HepG2 (cell line): ENCODE data around the gene PRXL2B. TPM values are rescaled to one million over a fixed set of nuclear protein-coding genes. Genes with fewer than 3 reads are reported as not detected.
A peak's percentile ranks its signal among the peaks of the same experiment; 100 is the strongest.

ENCODE experiments used
- ELF1 ChIP-seq: sonication (generic); formaldehyde crosslinking; IDR thresholded peaks from 2 replicates; pipeline ENCODE4 v1.4.0; 2020; ENCODE audit warnings: missing genetic modification reagents
- HMG20B ChIP-seq: conservative IDR thresholded peaks from 2 replicates; pipeline ENCODE4 v1.6.1; 2016; ENCODE audit warnings: missing genetic modification reagents, missing compliant biosample characterization
- HOXA5 ChIP-seq: sonication (generic); formaldehyde crosslinking; IDR thresholded peaks from 2 replicates; pipeline ENCODE4 v1.4.0; 2020; ENCODE audit warnings: missing genetic modification reagents
- IRF1 ChIP-seq: sonication (generic); formaldehyde crosslinking; IDR thresholded peaks from 2 replicates; pipeline ENCODE4 v1.4.0; 2020; ENCODE audit warnings: low read depth, mild to moderate bottlenecking, missing genetic modification reagents
- KDM2A ChIP-seq: sonication (generic); formaldehyde crosslinking; IDR thresholded peaks from 2 replicates; pipeline ENCODE4 v1.4.0; 2020; ENCODE audit warnings: low read depth, missing genetic modification reagents, borderline replicate concordance
- KLF6 ChIP-seq: IDR thresholded peaks from 2 replicates; pipeline ENCODE4 v1.8.0; 2016; ENCODE audit warnings: missing biosample characterization, missing genetic modification reagents
- LBX2 ChIP-seq: sonication (generic); formaldehyde crosslinking; IDR thresholded peaks from 2 replicates; pipeline ENCODE4 v1.5.0; 2020; ENCODE audit warnings: missing genetic modification reagents, mild to moderate bottlenecking, borderline replicate concordance
- MED13 ChIP-seq: sonication (generic); formaldehyde crosslinking; IDR thresholded peaks from 2 replicates; pipeline ENCODE4 v1.5.0; 2020; ENCODE audit warnings: missing genetic modification reagents
- MEIS2 ChIP-seq: sonication (generic); formaldehyde crosslinking; IDR thresholded peaks from 2 replicates; pipeline ENCODE4 v1.9.0; 2021; ENCODE audit warnings: mild to moderate bottlenecking, missing genetic modification reagents
- NR2F1 ChIP-seq, 2 experiments: fragments of 450-650 bp in 1 of 2; formaldehyde crosslinking in 1 of 2; IDR thresholded peaks; 2 replicates each; pipeline versions ENCODE4 v1.5.0 to v1.6.1; 2016 to 2020; ENCODE audit warnings: mild to moderate bottlenecking in 1 of 2, missing compliant biosample characterization in 1 of 2, missing genetic modification reagents in 1 of 2, moderate library complexity in 1 of 2
- PLRG1 ChIP-seq: fragments of 450-650 bp; conservative IDR thresholded peaks from 2 replicates; pipeline ENCODE4 v1.6.1; 2016
- POLR2A ChIP-seq, 2 experiments: IDR thresholded peaks; 2 replicates each; pipeline ENCODE4 v1.6.1; 2011; ENCODE audit warnings: low read depth in 2 of 2, low read length in 2 of 2, mild to moderate bottlenecking in 1 of 2, moderate library complexity in 1 of 2; ENCODE audit not compliant: insufficient read depth in 1 of 2
- RAD21 ChIP-seq: fragments of 450-650 bp; formaldehyde crosslinking; IDR thresholded peaks from 2 replicates; pipeline ENCODE4 v1.5.0; 2020; ENCODE audit warnings: mild to moderate bottlenecking
- SP4 ChIP-seq: sonication (generic); formaldehyde crosslinking; IDR thresholded peaks from 2 replicates; pipeline ENCODE4 v1.8.1; 2023; ENCODE audit warnings: mild to moderate bottlenecking, missing genetic modification reagents
- SRF ChIP-seq: IDR thresholded peaks from 2 replicates; pipeline ENCODE4 v1.6.1; 2011; ENCODE audit warnings: mild to moderate bottlenecking, low read depth, low read length, moderate library complexity
- THAP11 ChIP-seq: IDR thresholded peaks from 2 replicates; pipeline ENCODE4 v1.6.1; 2016; ENCODE audit warnings: missing biosample characterization, missing genetic modification reagents
- ZC3H4 ChIP-seq: sonication (generic); formaldehyde crosslinking; IDR thresholded peaks from 2 replicates; pipeline ENCODE4 v1.4.0; 2020; ENCODE audit warnings: missing genetic modification reagents, borderline replicate concordance
- ZNF136 ChIP-seq: sonication (generic); formaldehyde crosslinking; IDR thresholded peaks from 2 replicates; pipeline ENCODE4 v1.8.1; 2022; ENCODE audit warnings: low read depth, mild to moderate bottlenecking, moderate library complexity, missing genetic modification reagents
- ZNF691 ChIP-seq: sonication (generic); formaldehyde crosslinking; IDR thresholded peaks from 2 replicates; pipeline ENCODE4 v1.4.0; 2020; ENCODE audit warnings: missing genetic modification reagents, low read depth, mild to moderate bottlenecking, borderline replicate concordance
- ZNF839 ChIP-seq: sonication (generic); formaldehyde crosslinking; IDR thresholded peaks from 2 replicates; pipeline ENCODE4 v1.4.0; 2020; ENCODE audit warnings: missing genetic modification reagents, mild to moderate bottlenecking, borderline replicate concordance
- polyA plus RNA-seq, 8 experiments: library from polyadenylated mRNA; depleted of rRNA in 3 of 8; stranded (reverse) in 7 of 8; unstranded in 1 of 8; fragments of >200 nt; fragmentation: Illumina TruSeq in 4 of 8; extraction: Trizol in 4 of 8; gene quantifications; 2 replicates each; pipeline versions ENCODE4 v1.2.1 to v1.2.3, GENCODE V29; 2011 to 2016; ENCODE audit warnings: low read depth in 4 of 8, missing spikeins in 1 of 8, mixed read lengths in 1 of 8; ENCODE audit not compliant: insufficient read depth in 1 of 8
- total RNA-seq, 5 experiments: library from RNA; depleted of rRNA; stranded (reverse); fragments of >200 nt; fragmentation: Illumina TruSeq; extraction: Trizol; gene quantifications; 2 replicates each; pipeline ENCODE4 v1.2.3, GENCODE V29; 2016; ENCODE audit warnings: low read depth in 1 of 5
- TF ChIP-seq, protein P1 (sequence below): sonication (generic); formaldehyde crosslinking; IDR thresholded peaks from 2 replicates; pipeline ENCODE4 v1.4.0; 2020; ENCODE audit warnings: missing genetic modification reagents, borderline replicate concordance
- TF ChIP-seq, protein P2 (sequence below): sonication (generic); formaldehyde crosslinking; IDR thresholded peaks from 2 replicates; pipeline ENCODE4 v1.8.0; 2022; ENCODE audit warnings: missing genetic modification reagents, mild to moderate bottlenecking, moderate library complexity, borderline replicate concordance

Gene PRXL2B
- total and polyA plus RNA-seq, 2 of the 13 experiments (the other 11 are each of a cell fraction or from before 2014, with no cell fraction given): 16.8 to 22.1 TPM

GRCh38 chr1:2545754-2546514 lies 40.6 kb upstream of the PRXL2B start (continued):
- peak in 1 of 2 experiments; percentile 54; a peak in 2 of 4 replicates for TF ChIP-seq POLR2A (IDR thresholded peaks at IDR 0.05; ENCODE audit: insufficient read depth in 1 of 2, low read depth in 2 of 2, low read length in 2 of 2)
- no peak for TF ChIP-seq ZC3H4 (CRISPR knock-in tag)
- TF ChIP-seq LBX2 (CRISPR knock-in tag): no peak
- TF ChIP-seq, protein P1, sequence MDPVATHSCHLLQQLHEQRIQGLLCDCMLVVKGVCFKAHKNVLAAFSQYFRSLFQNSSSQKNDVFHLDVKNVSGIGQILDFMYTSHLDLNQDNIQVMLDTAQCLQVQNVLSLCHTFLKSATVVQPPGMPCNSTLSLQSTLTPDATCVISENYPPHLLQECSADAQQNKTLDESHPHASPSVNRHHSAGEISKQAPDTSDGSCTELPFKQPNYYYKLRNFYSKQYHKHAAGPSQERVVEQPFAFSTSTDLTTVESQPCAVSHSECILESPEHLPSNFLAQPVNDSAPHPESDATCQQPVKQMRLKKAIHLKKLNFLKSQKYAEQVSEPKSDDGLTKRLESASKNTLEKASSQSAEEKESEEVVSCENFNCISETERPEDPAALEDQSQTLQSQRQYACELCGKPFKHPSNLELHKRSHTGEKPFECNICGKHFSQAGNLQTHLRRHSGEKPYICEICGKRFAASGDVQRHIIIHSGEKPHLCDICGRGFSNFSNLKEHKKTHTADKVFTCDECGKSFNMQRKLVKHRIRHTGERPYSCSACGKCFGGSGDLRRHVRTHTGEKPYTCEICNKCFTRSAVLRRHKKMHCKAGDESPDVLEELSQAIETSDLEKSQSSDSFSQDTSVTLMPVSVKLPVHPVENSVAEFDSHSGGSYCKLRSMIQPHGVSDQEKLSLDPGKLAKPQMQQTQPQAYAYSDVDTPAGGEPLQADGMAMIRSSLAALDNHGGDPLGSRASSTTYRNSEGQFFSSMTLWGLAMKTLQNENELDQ (CRISPR knock-in tag): no peak
- TF ChIP-seq PLRG1: no peak
- TF ChIP-seq IRF1 (CRISPR knock-in tag): no peak
- peak; percentile 50; the same call in 1 of the 2 replicates for TF ChIP-seq HOXA5
- no peak for TF ChIP-seq ELF1 (CRISPR knock-in tag)
- TF ChIP-seq, protein P2, sequence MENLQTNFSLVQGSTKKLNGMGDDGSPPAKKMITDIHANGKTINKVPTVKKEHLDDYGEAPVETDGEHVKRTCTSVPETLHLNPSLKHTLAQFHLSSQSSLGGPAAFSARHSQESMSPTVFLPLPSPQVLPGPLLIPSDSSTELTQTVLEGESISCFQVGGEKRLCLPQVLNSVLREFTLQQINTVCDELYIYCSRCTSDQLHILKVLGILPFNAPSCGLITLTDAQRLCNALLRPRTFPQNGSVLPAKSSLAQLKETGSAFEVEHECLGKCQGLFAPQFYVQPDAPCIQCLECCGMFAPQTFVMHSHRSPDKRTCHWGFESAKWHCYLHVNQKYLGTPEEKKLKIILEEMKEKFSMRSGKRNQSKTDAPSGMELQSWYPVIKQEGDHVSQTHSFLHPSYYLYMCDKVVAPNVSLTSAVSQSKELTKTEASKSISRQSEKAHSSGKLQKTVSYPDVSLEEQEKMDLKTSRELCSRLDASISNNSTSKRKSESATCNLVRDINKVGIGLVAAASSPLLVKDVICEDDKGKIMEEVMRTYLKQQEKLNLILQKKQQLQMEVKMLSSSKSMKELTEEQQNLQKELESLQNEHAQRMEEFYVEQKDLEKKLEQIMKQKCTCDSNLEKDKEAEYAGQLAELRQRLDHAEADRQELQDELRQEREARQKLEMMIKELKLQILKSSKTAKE (CRISPR knock-in tag): no peak; the same call in 1 of the 2 replicates
- TF ChIP-seq ZNF136 (CRISPR knock-in tag): no peak
- peak; percentile 47; the same call in 1 of the 2 replicates for TF ChIP-seq SP4 (CRISPR knock-in tag)
- TF ChIP-seq KLF6 (CRISPR knock-in tag): 0 out of 2 replicates have a peak, but pooled peaks have one; percentile 51
- no peak for TF ChIP-seq ZNF839
- TF ChIP-seq ZNF691: 0 out of 2 replicates have a peak, but pooled peaks have one; percentile 29
- no peak for TF ChIP-seq NR2F1 (CRISPR knock-in tag; IDR thresholded peaks at IDR 0.05)
- TF ChIP-seq THAP11 (CRISPR knock-in tag): no peak
- no peak for TF ChIP-seq SRF
- no peak for TF ChIP-seq RAD21 (CRISPR knock-in tag)
- TF ChIP-seq KDM2A (CRISPR knock-in tag): peak; percentile 34; the same call in 1 of the 2 replicates
- TF ChIP-seq MEIS2: no peak
- TF ChIP-seq MED13: no peak
- no peak for TF ChIP-seq HMG20B
